ENCODE results near the gene ACSS2.
"Not testable (repeated sequence)": the region's sequence is repeated elsewhere in the genome, so short reads cannot be mapped to it uniquely, and the experiment has no call there.

The ACSS2 gene

GRCh38 chr20:34875642-34876405 is 588 bp upstream of the ACSS2 start:
- DNase-seq, result no peak

- peak; percentile 59 for DNase-seq
Measured at GRCh38 chr20:34880215-34880850, 3.9 kb downstream of the ACSS2 start.

DNA sequence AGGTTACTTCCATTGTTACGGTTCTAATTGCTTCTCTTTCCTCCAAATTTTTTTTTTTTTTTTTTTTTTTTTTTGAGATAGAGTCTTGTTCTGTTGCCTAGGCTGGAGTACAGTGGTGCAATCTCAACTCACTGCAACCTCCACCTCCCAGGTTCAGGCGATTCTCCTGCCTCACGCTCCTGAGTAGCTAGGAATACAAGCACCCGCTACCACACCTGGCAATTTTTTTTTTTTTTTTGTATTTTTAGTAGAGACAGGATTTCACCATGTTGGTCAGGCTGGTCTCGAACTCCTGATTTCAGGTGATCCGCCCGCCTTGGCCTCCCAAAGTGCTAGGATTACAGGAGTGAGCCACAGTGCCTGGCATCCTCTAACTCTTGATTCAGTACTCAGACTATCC is 4.6 kb downstream of the ACSS2 start:
- not testable (repeated sequence) for DNase-seq

GRCh38 chr20:34881689-34882088 is 5.3 kb downstream of the ACSS2 start:
- DNase-seq, result no peak

GRCh38 chr20:34883087-34883688 is 6.8 kb downstream of the ACSS2 start:
- no peak for DNase-seq

- DNase-seq, result no peak
Measured at GRCh38 chr20:34883809-34884208, 7.4 kb downstream of the ACSS2 start.

- DNase-seq, result no peak
Measured at GRCh38 chr20:34884260-34884659, 7.8 kb downstream of the ACSS2 start.

DNA sequence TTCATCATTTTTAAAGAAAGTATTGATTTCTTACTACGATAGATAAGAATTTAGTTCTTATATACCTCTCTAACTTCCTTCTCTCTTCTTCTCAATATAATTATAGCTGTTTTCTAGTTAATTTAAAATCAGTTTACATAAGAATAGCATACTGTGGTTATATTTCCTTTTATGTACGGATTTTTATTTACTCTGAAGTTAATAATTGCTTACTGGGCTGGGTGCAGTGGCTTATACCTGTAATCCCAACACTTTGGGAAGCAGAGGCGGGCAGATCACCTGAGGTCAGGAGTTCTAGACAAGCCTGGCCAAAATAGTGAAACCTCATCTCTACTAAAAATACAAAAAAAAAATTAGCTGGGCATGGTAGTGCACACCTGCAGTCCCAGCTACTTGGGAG is 9.7 kb downstream of the ACSS2 start:
- DNase-seq, result no peak

GRCh38 chr20:34887023-34887422 is 10.6 kb downstream of the ACSS2 start:
- no peak for DNase-seq

DNA sequence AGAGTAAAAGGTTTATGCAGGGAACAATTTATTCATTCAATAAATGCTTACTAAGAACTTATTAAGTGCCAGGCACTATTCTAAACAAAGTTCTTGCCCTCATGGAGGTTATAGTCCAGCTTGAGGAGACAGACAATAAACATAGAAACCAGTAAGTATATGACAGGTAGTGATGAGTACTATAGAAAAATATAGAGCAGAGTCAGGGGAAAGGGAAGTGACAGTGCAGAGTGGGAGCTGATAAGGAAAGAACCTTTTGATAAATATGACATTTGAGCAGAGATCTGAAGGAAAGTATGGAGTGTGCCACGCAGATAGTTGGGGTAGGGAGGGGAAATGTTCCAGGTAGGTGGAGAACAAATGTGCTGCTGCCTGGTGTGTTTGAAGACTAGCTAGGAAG is 12.1 kb downstream of the ACSS2 start:
- no peak for DNase-seq

- DNase-seq, result no peak
Measured at GRCh38 chr20:34891166-34892062, 15.0 kb downstream of the ACSS2 start.

DNA sequence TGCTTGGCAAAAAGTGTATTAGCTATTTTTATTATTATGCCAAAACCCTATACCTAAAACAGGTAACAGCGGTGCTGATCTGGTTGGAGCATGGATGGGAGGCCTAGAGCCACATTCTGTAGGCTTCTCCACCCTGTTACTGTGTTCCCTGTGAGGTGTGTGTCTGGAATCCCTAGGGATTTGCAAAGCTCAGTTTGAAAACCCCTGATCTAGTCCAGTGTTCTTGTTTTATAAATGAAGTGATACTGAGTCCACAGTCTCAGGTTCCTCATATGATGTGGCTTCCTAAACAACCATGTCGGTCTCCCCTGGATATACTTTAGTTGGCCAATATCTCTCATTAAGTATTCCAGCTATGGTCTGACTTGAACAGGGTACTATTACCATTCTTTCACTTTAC is 16.3 kb downstream of the ACSS2 start:
- no peak for DNase-seq

GRCh38 chr20:34894723-34895122 is 18.3 kb downstream of the ACSS2 start:
- DNase-seq, result no peak

GRCh38 chr20:34895465-34895864 is 19.1 kb downstream of the ACSS2 start:
- DNase-seq, result no peak

DNA sequence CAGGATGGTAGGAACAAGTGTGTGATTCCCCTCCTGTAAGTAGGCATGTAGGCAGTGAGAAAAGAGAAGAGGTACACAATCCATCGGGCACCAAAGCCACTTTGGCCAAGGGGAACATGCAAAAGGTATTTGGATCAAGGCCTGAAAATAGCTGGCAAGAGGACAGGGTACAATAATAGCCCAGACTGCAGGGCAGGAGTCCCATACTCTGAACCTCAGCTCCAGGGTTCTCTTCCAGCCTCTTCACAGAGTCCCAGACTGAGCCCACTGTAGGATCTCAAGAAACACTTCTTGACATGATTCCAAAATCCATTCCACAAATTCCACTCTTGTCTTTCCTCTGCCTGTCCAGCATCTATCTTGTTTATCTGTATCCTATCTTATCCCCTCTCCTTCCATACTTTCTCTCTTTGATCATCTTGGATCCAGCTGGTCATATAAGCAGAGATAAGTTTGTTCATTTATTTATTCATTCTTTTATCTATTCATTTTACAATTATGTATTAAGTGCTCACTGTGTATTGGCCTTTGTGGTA is 19.7 kb downstream of the ACSS2 start:
- no peak for DNase-seq

GRCh38 chr20:34898129-34898528 is 21.7 kb downstream of the ACSS2 start:
- DNase-seq, result not testable (repeated sequence)

GRCh38 chr20:34898731-34899130 is 22.3 kb downstream of the ACSS2 start:
- not testable (repeated sequence) for DNase-seq

- DNase-seq, result no peak
Measured at GRCh38 chr20:34904202-34904621, 27.8 kb downstream of the ACSS2 start.

DNA sequence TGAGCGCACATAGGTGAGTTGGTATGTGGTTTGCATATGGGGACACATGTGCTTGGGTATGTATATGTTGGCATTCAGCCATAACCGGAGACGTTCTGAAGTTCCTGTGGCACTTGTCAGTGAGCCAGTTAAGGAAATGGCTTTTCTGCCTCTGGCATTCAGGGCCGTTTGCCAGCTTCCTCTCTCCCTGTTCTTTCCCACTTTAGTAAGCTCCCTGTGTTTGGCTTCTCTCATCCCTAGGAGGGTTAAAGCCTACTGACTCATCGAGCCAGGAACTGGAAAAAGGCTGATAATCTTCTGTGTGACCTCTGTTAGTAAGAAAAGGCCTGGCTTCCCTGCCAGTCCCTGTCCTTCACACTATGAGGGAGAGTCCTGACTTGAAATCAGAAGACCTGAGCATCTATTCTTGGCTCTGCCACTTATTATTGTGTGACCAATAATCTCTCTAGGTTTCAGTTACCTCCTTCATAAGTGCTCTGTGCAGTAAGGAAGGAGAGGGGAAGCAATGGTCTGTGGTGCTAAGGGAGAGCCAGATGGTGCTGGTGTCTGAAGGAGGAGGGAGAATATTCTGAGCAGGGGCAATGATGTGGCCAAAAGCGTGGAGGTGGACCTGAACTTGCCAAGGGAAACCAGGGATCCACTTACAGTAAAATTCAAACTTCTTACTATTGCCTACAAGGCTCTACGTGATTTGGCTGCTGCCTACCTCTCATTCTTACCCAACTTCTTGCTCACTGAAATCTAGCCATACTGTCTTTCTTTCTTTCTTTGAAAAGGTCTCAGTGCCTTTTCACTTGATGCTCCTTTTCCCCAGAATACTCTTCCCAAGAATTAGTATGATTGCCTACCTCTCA is 31.4 kb downstream of the ACSS2 start:
- DNase-seq, result no peak

- no peak for DNase-seq
Measured at GRCh38 chr20:34915131-34915530, 38.7 kb downstream of the ACSS2 start.

- no peak for DNase-seq
Measured at GRCh38 chr20:34915749-34916455, 39.5 kb downstream of the ACSS2 start.
